Stimulated activated CD8-positive, alpha-beta memory T cell treated with anti-CD3 and anti-CD28 coated beads, Interleukin-4, amount 100 ng/mL, for 24 hours (primary cell): ENCODE data around the gene CRAMP1.
"Not testable (repeated sequence)": the region's sequence is repeated elsewhere in the genome, so short reads cannot be mapped to it uniquely, and the experiment has no call there.

ENCODE experiments used
- DNase-seq: peaks from one replicate; pipeline ENCODE4 v3.0.0-alpha.2; 2020; ENCODE audit warnings: low read depth

Gene CRAMP1

DNA sequence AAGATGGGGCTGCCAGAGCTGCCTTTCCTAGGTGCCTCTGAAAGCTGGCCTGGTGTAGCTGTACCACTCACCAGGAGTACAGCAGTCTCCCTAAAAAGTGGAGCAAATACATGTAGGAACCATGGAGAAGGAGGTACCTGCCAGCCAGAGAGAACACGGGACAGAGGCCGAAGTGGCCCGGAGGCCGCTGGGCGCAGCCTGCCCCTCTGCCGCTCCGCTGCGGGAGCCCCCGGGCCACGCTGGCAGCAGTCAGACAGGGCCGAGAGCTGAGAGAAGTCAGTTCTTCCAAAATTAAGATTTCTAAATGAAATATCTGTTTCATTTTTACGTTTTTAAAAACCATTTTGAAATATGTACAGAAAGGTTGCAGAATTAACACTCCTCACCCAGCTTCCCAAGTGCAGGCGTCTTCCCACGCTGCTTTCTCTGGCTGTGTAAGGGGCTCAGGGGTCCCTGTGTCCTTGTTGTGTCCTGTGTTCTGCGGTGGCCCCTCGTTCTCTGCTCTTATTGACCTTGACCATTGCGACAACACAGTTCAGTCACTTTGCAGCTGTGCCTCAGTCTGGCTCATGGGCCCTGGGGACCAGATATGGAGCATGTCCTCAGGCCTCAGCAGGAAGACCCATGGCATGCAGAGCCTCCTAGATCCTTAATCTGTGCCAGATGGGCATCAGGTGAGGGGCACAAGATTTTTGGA lies 98.8 kb downstream of the CRAMP1 start:
- no peak for DNase-seq

DNA sequence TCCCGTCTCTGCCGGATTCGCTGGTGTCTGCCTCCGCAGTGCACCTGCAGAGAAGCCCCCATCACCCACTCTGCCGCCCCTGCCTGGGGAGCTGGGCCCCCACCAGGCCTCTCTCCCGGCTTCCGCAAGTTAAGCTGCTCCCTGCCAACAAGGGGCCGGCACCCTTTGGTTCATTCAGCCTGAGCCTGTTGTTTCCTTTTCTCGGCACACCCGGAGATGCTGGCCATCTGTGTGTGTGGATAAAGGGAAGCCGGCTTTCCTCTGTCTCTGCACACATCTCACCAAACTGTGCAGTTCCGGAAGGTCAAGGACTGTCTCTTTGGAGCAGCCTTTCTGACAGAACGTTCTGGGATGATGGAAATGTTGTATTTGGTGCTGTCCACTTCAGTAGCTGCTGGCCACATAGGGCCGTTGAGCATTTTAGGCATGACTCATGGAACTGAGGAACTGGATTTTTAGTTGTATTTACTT lies 100.7 kb downstream of the CRAMP1 start:
- DNase-seq: no peak

DNA sequence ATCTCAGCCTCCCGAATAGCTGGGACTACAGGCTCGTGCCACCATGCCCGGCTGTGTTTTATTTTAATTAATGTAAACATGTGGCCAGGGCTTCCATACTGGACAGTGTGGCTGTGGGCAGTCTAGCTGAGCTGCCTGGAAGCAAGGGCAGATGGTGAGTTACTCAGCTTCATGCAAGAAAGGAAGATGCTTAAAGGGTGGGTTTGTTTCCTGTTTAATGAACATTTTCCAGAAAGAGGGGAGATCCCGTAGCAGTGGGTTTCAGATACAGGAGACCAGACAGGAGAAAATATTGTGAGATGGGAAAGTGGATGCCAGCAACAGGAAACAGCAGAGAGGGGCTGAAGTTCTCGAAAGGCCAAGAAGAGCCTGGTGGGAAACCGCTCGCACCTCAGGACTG lies 101.2 kb downstream of the CRAMP1 start:
- no peak for DNase-seq

DNA sequence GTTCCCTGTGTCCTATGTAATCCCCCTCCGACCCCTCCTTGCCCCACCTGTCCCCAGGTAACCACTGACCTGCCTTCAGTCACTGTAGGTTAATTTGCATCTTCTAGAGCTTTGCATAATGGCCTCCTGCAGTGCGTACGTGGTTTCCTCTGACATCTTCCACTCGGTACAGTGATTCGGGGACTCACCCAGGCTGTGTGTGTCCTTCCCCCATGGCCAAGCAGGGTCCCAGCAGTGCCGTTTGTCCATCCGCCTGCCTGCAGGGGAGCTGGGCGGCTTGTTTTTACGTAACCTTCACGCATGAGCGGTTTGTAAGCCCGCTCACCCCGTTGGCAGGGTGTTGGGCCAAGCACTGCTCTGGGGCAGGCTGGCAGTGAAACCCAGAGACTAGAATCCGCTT lies 101.8 kb downstream of the CRAMP1 start:
- no peak for DNase-seq

DNA sequence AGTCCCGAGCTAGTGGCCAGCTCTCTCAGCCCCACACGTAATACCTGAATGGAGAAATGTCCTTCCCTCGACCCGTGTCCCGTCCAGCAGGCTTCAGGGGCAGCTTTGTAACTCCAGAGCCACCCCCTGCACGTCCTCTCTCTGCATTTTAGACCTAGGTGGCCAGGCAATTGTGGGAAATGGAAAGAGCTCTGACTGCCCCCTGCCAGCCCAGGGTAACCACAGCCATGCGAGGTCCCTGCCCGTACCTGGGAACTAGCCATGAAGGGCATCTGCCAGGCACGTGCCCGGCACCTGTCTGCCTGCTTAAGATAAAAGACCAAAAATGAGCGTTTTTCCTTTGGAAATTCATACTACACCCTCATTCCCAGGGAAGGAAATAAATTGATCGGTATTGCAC lies 103.1 kb downstream of the CRAMP1 start:
- DNase-seq: no peak

DNA sequence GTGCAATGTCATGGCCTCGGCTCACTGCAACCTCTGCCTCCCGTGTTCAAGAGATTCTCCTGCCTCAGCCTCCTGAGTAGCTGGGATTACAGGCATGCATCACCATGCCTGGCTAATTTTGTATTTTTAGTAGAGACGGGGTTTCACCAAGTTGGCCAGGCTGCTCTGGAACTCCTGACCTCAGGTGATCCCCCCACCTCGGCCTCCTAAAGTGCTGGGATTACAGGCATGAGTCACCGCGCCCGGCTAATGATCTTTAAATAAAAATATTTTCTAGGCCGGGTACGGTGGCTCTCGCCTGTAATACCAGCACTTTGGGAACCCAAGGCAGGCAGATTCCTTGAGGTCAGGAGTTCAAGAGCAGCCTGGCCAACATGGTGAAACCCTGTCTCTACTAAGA lies 106.1 kb downstream of the CRAMP1 start:
- not testable (repeated sequence) for DNase-seq

DNA sequence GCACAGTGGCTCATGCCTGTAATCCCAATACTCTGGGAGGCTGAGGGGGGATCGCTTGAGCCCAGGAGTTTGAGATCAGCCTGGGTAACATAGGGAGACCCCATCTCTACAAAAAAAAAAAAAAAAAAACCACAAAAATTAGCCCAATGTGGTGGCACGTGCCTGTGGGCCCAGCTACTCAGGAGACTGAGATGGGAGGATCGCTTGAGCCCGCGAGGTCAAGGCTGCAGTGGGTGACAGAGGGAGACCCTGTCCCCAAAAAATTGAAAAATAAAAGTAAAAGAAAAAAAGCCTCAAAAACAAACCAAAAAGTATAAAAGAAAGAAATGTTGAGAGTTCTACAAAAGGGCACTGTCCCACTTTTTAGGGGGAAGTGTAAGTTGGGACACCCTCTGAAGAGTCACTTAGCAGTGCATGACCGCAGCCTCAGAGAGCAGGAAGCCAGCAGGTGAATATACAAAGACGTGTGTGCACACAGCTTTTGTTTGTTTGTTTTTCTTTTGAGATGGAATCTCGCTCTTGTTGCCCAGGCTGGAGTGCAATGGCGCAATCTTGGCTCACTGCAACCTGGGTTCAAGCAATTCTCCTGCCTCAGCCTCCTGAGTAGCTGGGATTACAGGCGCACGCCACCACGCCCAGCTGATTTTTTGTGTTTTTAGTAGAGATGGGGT lies 107.5 kb downstream of the CRAMP1 start:
- not testable (repeated sequence) for DNase-seq

DNA sequence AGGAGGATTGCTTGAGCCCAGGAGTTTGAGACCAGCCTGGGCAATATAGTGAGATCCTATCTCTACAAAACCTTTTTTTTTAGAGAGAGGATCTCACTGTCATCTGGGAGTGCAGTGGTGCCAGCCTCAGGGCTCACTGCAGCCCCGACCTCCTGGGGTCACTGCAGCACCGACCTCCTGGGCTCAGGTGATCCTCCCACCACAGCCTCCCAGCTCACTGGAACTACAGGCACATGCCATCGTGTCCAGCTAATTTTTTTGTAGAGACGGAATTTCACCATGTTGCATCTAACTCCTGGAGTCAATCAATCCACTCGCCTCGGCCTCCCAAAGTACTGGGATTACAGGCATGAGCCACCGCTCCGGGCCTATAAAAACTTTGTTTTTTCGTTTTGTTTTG lies 109.2 kb downstream of the CRAMP1 start:
- DNase-seq: no peak

DNA sequence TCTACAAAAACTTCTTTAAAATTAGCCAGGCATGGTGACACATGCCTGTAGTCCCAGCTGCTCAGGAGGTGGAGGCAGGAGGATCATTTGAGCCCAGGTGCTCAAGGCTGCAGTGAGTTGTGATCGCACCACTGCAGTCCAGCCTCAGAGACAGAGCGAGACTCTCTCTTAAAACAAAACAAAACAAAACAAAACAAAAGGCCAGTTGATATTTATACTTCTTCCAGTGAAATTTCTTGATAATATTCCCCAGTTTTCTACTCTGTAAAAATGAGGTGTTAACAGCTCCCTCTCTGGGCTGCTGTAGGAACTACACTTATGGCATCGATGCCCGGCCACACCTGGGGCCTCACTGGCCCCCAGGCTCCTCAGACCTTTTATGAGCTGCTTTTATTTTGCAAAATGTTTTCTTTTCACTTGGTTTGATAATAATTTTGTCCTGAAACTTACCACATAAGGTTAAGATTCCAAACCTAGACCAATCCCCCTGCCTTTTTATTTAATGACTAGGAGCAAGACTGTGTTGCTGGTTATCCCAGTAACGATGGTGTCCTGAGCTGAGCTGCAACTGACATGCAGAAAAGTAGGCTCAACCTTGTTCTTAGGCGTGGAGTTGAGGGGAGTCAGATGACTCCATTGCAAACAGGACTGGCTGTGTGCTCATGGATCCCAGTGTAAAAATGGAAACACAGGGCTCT lies 111.4 kb downstream of the CRAMP1 start:
- DNase-seq: no peak

DNA sequence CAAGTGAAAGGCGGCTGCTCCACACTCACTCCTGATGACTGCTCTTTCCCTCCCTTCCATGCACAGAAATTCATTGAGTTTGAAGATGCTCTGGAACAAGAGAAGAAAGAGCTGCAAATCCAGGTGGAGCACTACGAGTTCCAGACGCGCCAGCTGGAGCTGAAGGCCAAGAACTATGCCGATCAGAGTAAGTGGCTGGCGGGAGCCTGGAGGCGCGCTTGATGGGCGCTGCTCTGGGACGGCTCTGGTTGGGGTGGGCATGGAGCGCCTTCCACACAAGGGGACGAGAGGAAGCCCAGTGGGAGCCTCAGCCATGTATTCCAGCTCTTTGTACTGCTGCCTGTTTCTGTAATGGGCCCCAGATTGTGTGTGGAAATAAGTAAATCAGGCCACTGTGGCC lies 112.3 kb downstream of the CRAMP1 start:
- DNase-seq: no peak

DNA sequence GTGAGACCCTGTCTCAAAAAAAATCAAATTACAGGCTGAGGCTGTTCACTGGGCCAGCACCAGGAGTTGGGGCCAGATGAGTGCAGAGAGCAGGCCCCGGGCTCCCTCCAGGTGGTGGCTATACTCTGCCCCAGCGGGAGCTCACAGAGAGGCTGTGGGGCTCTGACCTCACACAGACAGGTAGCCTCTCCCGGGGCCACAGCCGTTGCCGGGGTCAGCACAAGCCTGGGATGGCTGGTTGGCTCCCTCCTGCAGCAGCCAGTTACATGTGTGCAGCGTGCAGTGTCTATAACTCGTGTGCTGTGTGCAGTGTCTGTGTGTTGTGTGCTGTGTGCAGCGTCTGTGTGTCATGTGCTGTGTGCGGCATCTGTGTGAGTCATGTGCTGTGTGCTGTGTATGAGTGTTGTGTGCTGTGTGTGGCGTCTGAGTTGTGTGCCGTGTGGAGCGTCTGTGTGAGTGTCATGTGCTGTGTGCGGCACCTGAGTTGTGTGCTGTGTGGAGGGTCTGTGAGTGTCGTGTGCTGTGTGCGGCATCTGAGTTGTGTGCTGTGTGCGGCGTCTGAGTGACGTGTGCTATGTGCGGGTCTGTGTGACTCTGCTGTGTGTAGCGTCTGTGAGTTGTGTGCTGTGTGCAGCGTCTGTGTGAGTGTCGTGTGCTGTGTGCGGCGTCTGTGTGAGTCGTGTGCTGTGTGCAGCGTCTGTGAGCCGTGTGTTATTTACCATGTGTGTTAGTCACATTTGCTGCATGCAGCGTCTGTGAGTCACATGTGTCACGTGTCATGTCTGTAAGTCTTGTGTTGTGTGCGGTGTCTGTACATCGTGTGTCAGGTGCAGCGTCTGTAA lies 114.7 kb downstream of the CRAMP1 start:
- no peak for DNase-seq
